ENCODE measurements around the gene RHOXF2B.
"Not testable (repeated sequence)": the region's sequence is repeated elsewhere in the genome, so short reads cannot be mapped to it uniquely, and the experiment has no call there.

The RHOXF2B gene

DNA sequence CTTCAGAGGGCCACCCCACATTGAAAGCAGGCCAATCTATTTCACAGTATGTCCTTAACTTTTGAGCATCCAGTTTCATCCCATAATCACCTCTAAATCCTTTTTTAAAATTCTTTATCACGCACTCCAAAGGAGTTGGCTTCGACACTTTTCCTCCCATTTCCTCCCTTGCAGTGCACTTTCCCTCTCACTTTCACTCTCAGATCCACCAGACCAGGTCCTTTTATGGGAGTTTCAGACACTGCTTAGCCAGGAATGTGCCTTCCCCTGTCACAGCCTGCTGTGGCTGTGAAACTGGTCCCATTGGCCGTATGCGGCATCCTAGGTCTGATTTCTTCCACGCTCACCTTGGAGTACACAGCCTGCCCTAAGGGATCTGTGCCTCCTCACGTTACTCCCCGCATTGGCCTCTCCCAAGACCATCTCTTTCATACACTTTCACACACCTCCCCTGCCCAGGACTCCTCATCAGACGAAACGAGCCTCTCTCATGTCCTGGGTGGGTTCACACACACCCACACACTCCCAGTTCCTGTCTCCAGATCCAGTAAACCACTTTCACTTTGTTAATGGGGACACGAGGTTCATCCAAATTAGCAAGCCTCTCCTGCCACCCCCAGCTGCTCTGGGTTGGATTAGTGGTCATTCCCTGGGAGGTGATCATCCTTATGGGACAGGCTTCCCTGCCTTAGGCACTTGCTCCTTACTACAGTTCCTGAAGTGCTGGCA lies 10.0 kb upstream of the RHOXF2B start:
- Histone ChIP-seq H3K27ac (no peak overlapping the region), H3K36me3 (ENCODE audit: insufficient read depth, low read length) (no peaks in the 10 kb centered on the region), H3K4me3 (no peak overlapping the region), H3K9me3 (ENCODE audit: low read depth, low read length) (no peaks in the 10 kb centered on the region), H3K9ac (ENCODE audit: insufficient read length) (no peak overlapping the region)
- TF ChIP-seq EZH2 (IDR thresholded peaks at IDR 0.05) (no peak), FOXP2 (optimal IDR thresholded peaks at IDR 0.05; ENCODE audit: control extremely low read depth, extremely low read length, insufficient read depth) (no peak), POLR2AphosphoS5 (IDR thresholded peaks at IDR 0.05; ENCODE audit: borderline replicate concordance, low read depth, low read length) (no peak)
- DNase-seq (ENCODE audit: low read depth, low spot score) = no peak

DNA sequence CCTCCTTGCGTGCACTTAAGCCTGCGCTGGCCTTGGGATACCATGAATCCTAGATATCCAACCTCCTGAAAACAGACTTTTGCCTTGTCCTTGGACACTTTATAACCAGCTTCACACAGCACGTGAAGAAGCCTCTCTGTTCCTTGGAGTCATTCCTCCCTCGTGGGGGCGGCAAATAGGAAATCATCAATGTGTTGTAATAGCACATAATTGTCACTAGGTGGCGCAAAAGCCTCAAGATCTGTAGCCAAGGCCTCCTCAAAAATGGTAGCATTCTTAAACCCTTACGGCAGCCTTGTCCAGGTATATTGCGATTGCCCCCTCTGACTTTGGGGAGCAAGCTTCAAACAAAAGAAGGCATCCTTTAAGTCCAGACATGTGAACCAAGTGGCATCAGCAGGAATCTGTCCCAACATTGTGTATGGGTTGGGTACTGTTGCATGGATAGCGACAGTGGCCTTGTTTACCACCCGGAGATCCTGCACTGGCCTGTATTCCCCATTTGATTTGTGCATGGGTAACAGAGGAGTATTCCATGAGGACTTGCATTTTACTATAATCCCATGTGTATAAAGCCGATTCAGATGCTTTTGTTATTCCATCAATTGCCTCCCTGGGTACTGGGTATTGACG lies 8.2 kb upstream of the RHOXF2B start:
- not testable (repeated sequence) for H3K27ac ChIP-seq; H3K9ac ChIP-seq (ENCODE audit: insufficient read length); H3K4me3 ChIP-seq; DNase-seq (ENCODE audit: low read depth, low spot score); H3K36me3 ChIP-seq (ENCODE audit: insufficient read depth, low read length); H3K9me3 ChIP-seq (ENCODE audit: low read depth, low read length)

DNA sequence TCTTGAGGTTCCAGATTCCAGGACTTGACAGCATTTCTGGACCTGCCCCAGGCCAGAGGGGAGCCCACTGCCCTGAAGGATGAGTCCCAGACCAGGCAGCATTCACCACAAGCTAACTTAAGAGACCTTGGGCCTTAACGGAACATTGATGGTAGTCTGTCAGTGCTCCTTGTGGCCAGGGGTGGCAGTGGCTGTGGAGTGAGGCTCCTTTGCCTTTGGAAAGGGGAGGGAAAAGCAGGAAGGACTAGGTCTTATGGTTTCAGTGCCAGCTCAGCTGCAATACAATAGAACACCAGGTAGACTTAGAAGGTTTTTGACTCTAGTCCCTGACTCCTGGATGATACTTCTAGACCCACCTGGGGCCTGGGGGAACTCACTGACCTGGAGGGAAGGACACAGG lies 11.3 kb downstream of the RHOXF2B start:
- not testable (repeated sequence) for H3K36me3 ChIP-seq (ENCODE audit: insufficient read depth, low read length); H3K4me3 ChIP-seq; DNase-seq (ENCODE audit: low read depth, low spot score); H3K27ac ChIP-seq; H3K9ac ChIP-seq (ENCODE audit: insufficient read length); H3K9me3 ChIP-seq (ENCODE audit: low read depth, low read length)

DNA sequence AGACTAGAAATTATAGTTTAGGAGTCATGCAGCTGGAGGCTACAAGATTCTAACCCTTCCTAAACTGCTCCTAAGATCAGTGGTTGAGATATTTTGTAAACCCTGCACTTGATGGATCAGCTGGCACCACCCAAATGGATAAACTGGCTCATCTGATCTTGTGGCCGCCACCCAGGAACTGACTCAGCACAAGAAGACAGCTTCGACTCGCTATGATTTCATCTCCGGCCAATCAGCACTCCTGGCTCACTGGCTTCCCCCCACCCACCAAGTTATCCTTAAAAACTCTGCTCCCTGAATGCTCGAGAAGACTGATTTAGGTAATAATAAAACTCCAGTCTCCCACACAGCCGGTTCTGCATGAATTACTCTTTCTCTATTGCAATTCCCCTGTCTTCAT lies 34.8 kb downstream of the RHOXF2B start:
- DNase-seq (ENCODE audit: low read depth, low spot score); H3K9me3 ChIP-seq (ENCODE audit: low read depth, low read length); H3K36me3 ChIP-seq (ENCODE audit: insufficient read depth, low read length); H3K4me3 ChIP-seq; H3K9ac ChIP-seq (ENCODE audit: insufficient read length); H3K27ac ChIP-seq: not testable (repeated sequence)

DNA sequence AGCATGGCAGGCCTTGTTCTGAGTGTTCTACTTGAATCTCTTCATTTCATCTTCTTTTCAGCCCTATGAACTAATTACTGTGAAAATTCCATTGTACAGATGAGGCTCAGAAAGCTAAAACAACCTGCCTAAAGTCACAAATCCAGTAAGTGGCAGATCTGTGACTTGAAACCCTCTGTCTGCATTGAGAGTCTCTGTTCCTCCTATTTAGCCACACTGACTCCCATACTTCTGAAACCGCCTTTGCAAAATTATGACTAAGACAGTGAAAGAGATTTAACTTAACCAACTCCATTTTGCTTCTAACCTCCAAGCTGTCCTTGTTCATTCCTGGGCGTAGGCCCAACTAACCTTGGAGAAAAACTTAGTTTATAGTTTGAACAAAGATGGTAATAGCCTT lies 35.2 kb downstream of the RHOXF2B start:
- DNase-seq (ENCODE audit: low read depth, low spot score); H3K9me3 ChIP-seq (ENCODE audit: low read depth, low read length); H3K36me3 ChIP-seq (ENCODE audit: insufficient read depth, low read length); H3K9ac ChIP-seq (ENCODE audit: insufficient read length); H3K4me3 ChIP-seq; H3K27ac ChIP-seq: not testable (repeated sequence)

DNA sequence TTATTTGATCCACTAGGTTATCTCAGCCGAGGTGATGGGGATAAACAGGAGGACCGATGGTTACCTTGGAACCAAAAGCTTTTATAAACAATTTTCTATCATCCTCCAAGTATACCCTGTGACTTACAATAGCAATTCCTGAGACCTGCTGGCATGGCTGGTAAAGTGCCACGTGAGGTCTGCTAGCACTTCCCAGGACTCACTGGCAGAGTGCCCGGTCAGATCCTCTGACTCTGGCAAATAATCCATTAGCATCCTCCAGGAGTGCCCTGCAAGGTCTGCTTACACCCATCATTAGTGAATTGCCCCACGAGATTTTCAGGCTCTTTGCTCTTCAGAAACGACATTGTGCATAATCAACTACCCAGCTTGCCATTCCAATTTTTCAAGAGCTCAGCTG lies 37.3 kb downstream of the RHOXF2B start:
- not testable (repeated sequence) for H3K36me3 ChIP-seq (ENCODE audit: insufficient read depth, low read length); H3K4me3 ChIP-seq; H3K27ac ChIP-seq; H3K9me3 ChIP-seq (ENCODE audit: low read depth, low read length); DNase-seq (ENCODE audit: low read depth, low spot score); H3K9ac ChIP-seq (ENCODE audit: insufficient read length)

DNA sequence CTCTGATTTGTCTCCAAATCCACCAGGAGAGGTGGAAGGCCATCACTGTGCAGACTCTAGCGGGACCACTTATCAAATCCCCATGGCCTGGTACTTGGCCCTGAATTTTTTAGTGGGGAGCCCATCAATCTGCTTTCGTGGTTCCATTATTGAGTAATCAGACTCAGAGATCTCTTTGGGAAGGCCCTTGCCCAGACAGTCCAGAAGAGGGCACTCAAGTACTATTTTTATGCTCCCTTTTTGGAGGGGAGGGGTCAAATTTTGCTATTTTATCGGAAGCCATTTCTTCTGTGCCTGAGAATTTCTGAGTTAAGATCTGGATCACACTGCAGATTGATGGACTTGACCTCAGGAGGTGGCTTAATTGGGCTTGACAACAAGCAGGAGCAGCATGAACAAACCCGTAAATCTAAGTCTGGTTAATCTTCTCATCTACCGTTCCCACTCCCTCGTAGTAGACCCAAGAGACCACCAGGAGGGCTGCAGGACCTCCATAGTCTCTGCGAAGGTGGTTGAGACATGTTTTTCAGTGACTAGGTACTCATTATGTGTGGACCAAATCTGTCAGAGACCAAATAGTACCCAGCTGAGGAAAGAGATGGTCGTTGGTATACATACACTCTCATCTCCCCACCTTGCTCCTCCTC lies 38.3 kb downstream of the RHOXF2B start:
- H3K27ac ChIP-seq; H3K9ac ChIP-seq (ENCODE audit: insufficient read length); H3K9me3 ChIP-seq (ENCODE audit: low read depth, low read length); DNase-seq (ENCODE audit: low read depth, low spot score); H3K4me3 ChIP-seq; H3K36me3 ChIP-seq (ENCODE audit: insufficient read depth, low read length): not testable (repeated sequence)

DNA sequence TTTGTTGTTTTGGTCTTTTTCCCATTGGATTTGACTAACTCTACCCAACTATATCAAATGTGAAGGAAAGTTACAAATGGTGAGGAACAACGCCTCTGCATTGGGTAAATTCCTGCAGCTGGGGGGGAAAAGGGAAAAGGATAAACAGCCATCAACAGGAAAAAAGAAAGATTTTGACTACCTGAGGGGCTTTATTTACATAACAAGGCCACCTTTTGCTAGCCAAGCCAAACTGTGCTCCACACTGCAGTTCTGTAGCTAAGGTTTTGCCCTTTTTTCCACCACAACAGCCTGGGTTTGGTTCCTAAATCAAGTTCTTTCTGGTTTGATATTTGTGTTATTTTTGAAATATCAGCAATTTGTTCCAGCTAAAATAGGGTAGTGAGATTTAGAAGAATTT lies 40.8 kb downstream of the RHOXF2B start:
- no peak for DNase-seq (ENCODE audit: low read depth, low spot score)
- Histone ChIP-seq H3K4me3 (no peak overlapping the region), H3K27ac (no peak overlapping the region), H3K9ac (ENCODE audit: insufficient read length) (no peak overlapping the region), H3K9me3 (ENCODE audit: low read depth, low read length) (no peaks in the 10 kb centered on the region), H3K36me3 (ENCODE audit: insufficient read depth, low read length) (no peaks in the 10 kb centered on the region)
- TF ChIP-seq EZH2 (IDR thresholded peaks at IDR 0.05) (no peak), POLR2AphosphoS5 (IDR thresholded peaks at IDR 0.05; ENCODE audit: borderline replicate concordance, low read depth, low read length) (no peak), FOXP2 (optimal IDR thresholded peaks at IDR 0.05; ENCODE audit: control extremely low read depth, extremely low read length, insufficient read depth) (no peak)

DNA sequence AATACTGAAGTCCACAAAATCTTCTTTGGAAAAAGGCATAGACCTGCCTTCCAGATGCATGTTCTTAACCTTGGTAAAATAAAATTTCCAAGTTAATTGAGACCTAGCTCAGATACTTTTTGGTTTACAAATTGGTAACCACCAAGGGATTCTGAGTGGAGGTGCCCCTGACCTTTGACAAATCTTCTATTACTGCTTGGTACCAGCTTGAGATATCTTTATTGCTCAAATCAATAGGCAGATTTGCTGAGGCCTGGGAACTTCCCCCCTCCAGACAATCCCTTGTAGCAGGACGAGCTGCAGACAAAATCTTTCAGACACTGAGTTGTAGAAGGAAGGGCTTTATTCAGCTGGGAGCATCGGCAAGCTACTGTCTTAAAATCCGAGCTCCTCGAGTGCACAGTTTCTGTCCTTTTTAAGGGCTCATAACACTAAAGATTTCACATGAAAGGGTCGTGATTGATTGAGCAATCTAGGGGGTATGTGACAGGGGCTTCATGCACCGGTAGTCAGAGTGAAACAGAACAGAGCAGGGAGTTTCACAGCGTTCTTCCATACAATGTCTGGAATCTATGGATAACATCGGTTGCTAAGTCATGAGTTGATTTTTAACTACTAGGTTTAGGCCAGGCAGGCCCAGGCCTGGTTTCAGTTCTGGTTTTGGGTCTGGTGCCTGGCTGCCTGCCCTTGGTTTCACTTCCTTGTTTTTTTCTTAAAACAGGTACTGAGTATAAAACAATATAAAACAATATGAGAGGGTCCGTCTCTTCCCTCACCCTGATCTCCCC lies 41.8 kb downstream of the RHOXF2B start:
- H3K4me3 ChIP-seq; H3K27ac ChIP-seq; DNase-seq (ENCODE audit: low read depth, low spot score); H3K9ac ChIP-seq (ENCODE audit: insufficient read length); H3K36me3 ChIP-seq (ENCODE audit: insufficient read depth, low read length); H3K9me3 ChIP-seq (ENCODE audit: low read depth, low read length): not testable (repeated sequence)

Measured in SK-N-MC (cell line).